Ishikawa (cell line): Measurements from ENCODE around the gene ZNF649.

Source experiments
- CEBPB ChIP-seq: IDR thresholded peaks from 2 replicates; pipeline ENCODE4 v1.6.1; 2012
- CREB1 ChIP-seq: IDR thresholded peaks from 2 replicates; pipeline ENCODE4 v1.6.1; 2012; ENCODE audit warnings: low read depth
- EGR1 ChIP-seq: IDR thresholded peaks from 2 replicates; pipeline ENCODE4 v1.6.1; 2012
- EP300 ChIP-seq: IDR thresholded peaks from 2 replicates; pipeline ENCODE4 v1.6.1; 2012; ENCODE audit warnings: borderline replicate concordance
- FOXM1 ChIP-seq: IDR thresholded peaks from 2 replicates; pipeline ENCODE4 v1.6.1; 2012; ENCODE audit warnings: low read depth, borderline replicate concordance
- MAX ChIP-seq: IDR thresholded peaks from 2 replicates; pipeline ENCODE4 v1.6.1; 2012
- NFIC ChIP-seq: IDR thresholded peaks from 2 replicates; pipeline ENCODE4 v1.6.1; 2012
- RAD21 ChIP-seq: IDR thresholded peaks from 2 replicates; pipeline ENCODE4 v1.6.1; 2012; ENCODE audit warnings: low read depth
- REST ChIP-seq: IDR thresholded peaks from 2 replicates; pipeline ENCODE4 v1.6.1; 2012; ENCODE audit warnings: low read depth, mild to moderate bottlenecking
- TAF1 ChIP-seq: IDR thresholded peaks from 2 replicates; pipeline ENCODE4 v1.6.1; 2012; ENCODE audit warnings: low read depth, mild to moderate bottlenecking
- TCF12 ChIP-seq: IDR thresholded peaks from 2 replicates; pipeline ENCODE4 v1.6.1; 2012; ENCODE audit warnings: low read depth
- TEAD4 ChIP-seq: IDR thresholded peaks from 2 replicates; pipeline ENCODE4 v1.6.1; 2012
- USF1 ChIP-seq: IDR thresholded peaks from 2 replicates; pipeline ENCODE4 v1.6.1; 2012
- YY1 ChIP-seq: IDR thresholded peaks from 2 replicates; pipeline ENCODE4 v1.6.1; 2012; ENCODE audit warnings: low read depth
- ZBTB7A ChIP-seq: IDR thresholded peaks from 2 replicates; pipeline ENCODE4 v1.6.1; 2012; ENCODE audit warnings: low read depth

The ZNF649 gene

GRCh38 chr19:51891193-51891747 lies 13.5 kb downstream of the ZNF649 start:
- TF ChIP-seq FOXM1 = no peak
- no peak for TF ChIP-seq TCF12
- no peak for TF ChIP-seq USF1
- TF ChIP-seq TEAD4 = no peak
- no peak for TF ChIP-seq TAF1
- no peak for TF ChIP-seq ZBTB7A
- no peak for TF ChIP-seq EGR1
- no peak for TF ChIP-seq NFIC
- TF ChIP-seq CEBPB = no peak
- TF ChIP-seq REST = no peak
- no peak for TF ChIP-seq CREB1
- no peak for TF ChIP-seq EP300
- no peak for TF ChIP-seq MAX

GRCh38 chr19:51889934-51890333 lies 14.9 kb downstream of the ZNF649 start:
- no peak for TF ChIP-seq CEBPB
- TF ChIP-seq FOXM1 = no peak
- TF ChIP-seq EGR1 = no peak
- no peak for TF ChIP-seq NFIC
- TF ChIP-seq TCF12 = no peak
- no peak for TF ChIP-seq TAF1
- no peak for TF ChIP-seq YY1
- no peak for TF ChIP-seq EP300
- no peak for TF ChIP-seq REST
- no peak for TF ChIP-seq RAD21
- TF ChIP-seq TEAD4 = no peak
- no peak for TF ChIP-seq MAX
- TF ChIP-seq CREB1 = no peak

- TF ChIP-seq CEBPB (peak; percentile 72), CREB1 (peak; percentile 90), RAD21 (no peak), TEAD4 (peak; percentile 39; the same call in 1 of the 2 replicates), TAF1 (peak; percentile 35; the same call in 1 of the 2 replicates), TCF12 (peak; percentile 75; the same call in 1 of the 2 replicates), EGR1 (peak; percentile 92), YY1 (peak; percentile 100), EP300 (no peak; the same call in 1 of the 2 replicates), USF1 (0 out of 2 replicates have a peak, but pooled peaks have one; percentile 4), MAX (no peak; the same call in none of the 2 replicates)
Measured at GRCh38 chr19:51887522-51888498, 17.0 kb downstream of the ZNF649 start, which contains the start of gene ZNF577. ZNF577 (minus strand) TSS chr19:51887951; CDS start chr19:51880382, 7,569 bp downstream.

- TF ChIP-seq CREB1 = no peak
- no peak for TF ChIP-seq REST
- TF ChIP-seq EP300 = no peak
- no peak for TF ChIP-seq CEBPB
- no peak for TF ChIP-seq EGR1
- no peak for TF ChIP-seq MAX
Measured at GRCh38 chr19:51884713-51885112, 20.1 kb downstream of the ZNF649 start.
